Ishikawa (cell line): Measurements from ENCODE around the gene PIH1D1.

Experiments
- CEBPB ChIP-seq: IDR thresholded peaks from 2 replicates; pipeline ENCODE4 v1.6.1; 2012
- CREB1 ChIP-seq: IDR thresholded peaks from 2 replicates; pipeline ENCODE4 v1.6.1; 2012; ENCODE audit warnings: low read depth
- EGR1 ChIP-seq: IDR thresholded peaks from 2 replicates; pipeline ENCODE4 v1.6.1; 2012
- EP300 ChIP-seq: IDR thresholded peaks from 2 replicates; pipeline ENCODE4 v1.6.1; 2012; ENCODE audit warnings: borderline replicate concordance
- TEAD4 ChIP-seq: IDR thresholded peaks from 2 replicates; pipeline ENCODE4 v1.6.1; 2012
- ZBTB7A ChIP-seq: IDR thresholded peaks from 2 replicates; pipeline ENCODE4 v1.6.1; 2012; ENCODE audit warnings: low read depth
- TF ChIP-seq, protein P1 (sequence below): IDR thresholded peaks from 2 replicates; pipeline ENCODE4 v1.6.1; 2012

DNA sequence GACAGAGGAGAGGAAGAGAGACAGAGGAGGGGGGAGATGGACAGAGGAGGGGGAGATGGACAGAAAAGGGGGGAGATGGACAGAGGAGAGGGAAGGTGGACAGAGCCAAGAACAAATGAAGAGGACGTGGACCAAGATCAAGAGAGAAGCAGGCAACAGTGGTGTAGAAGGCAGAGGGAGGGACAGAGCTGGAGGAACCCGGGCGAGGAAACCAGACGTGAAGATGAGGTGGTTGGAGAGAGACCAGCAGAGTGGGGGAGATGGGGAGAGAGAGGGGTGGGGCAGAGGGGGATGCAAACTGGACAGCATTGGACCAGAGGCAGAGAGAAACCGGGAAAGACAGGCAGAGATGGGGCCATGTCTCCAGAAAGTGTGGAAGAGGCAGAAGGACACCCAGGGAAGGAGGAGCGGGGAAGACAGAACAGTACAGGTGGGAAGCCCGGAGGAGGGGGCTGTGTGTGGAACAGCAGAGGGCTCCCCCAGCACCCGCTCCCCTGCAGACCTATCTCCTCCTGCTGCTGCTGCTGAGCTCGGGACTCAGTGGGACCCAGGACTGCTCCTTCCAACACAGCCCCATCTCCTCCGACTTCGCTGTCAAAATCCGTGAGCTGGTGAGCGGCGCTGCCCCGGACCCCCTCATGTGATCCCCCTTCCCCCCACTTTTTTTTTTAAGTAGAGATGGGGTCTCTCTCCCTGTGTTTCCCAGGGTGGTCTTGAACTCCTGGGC is 23.7 kb upstream of the PIH1D1 start:
- TF ChIP-seq ZBTB7A (no peak), CREB1 (no peak), TEAD4 (no peak), EP300 (no peak), EGR1 (no peak), CEBPB (no peak)
- TF ChIP-seq, protein P1, sequence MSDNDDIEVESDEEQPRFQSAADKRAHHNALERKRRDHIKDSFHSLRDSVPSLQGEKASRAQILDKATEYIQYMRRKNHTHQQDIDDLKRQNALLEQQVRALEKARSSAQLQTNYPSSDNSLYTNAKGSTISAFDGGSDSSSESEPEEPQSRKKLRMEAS, result no peak
